Hepatocyte (in vitro differentiated cells): ENCODE data around the gene NBPF19.
"Not testable (repeated sequence)": the region's sequence is repeated elsewhere in the genome, so short reads cannot be mapped to it uniquely, and the experiment has no call there.

Experiments
- EZH2 ChIP-seq: fragments of 200-600 bp; sonication (generic); IDR thresholded peaks from 2 replicates; pipeline ENCODE4 v1.6.1; 2016; ENCODE audit warnings: antibody characterized with exemption, mild to moderate bottlenecking, borderline replicate concordance
- TF ChIP-seq, protein P1 (sequence below): fragments of 200-600 bp; sonication (generic); IDR thresholded peaks from 2 replicates; pipeline ENCODE4 v1.5.1; 2016; ENCODE audit warnings: antibody characterized with exemption, mild to moderate bottlenecking; ENCODE audit not compliant: poor library complexity

DNA sequence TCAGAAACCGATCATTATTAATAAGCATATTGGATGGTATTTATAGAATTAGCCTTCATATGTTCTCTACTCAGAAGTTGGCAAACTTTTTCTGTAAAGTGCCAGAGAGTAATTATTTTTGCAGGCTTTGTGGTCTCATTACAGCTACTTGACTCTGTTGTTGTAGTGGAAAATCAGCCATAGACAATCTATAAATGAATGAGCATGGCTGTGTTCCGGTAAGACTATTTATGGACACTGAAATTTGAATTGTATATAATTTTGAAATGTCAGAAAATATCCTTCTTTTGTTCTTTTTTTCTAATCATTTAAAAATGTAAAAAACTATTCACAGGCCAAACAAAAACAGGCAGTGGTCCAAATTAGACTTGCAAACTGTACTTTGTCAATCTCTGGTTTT, 22.6 kb upstream of the NBPF19 start:
- TF ChIP-seq, protein P1, sequence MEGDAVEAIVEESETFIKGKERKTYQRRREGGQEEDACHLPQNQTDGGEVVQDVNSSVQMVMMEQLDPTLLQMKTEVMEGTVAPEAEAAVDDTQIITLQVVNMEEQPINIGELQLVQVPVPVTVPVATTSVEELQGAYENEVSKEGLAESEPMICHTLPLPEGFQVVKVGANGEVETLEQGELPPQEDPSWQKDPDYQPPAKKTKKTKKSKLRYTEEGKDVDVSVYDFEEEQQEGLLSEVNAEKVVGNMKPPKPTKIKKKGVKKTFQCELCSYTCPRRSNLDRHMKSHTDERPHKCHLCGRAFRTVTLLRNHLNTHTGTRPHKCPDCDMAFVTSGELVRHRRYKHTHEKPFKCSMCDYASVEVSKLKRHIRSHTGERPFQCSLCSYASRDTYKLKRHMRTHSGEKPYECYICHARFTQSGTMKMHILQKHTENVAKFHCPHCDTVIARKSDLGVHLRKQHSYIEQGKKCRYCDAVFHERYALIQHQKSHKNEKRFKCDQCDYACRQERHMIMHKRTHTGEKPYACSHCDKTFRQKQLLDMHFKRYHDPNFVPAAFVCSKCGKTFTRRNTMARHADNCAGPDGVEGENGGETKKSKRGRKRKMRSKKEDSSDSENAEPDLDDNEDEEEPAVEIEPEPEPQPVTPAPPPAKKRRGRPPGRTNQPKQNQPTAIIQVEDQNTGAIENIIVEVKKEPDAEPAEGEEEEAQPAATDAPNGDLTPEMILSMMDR: not testable (repeated sequence)
- TF ChIP-seq EZH2: not testable (repeated sequence)
